Loucy (cell line): ENCODE data around the gene TTC39C.

Source experiments
- H2AFZ ChIP-seq: fragments of 200-600 bp; sonication (generic); 2 replicates; pipeline ENCODE4 v1.6.0; 2016; ENCODE audit warnings: antibody characterized with exemption, mild to moderate bottlenecking, low read length, moderate library complexity
- H3F3A ChIP-seq: fragments of 200-600 bp; 2 replicates; pipeline ENCODE4 v1.6.0; 2016; ENCODE audit warnings: antibody characterized with exemption, low read depth, mild to moderate bottlenecking
- H3K27me3 ChIP-seq: fragments of 200-600 bp; sonication (generic); 2 replicates; pipeline ENCODE4 v1.6.1; 2014; ENCODE audit warnings: low read length, mild to moderate bottlenecking; ENCODE audit not compliant: insufficient read depth, poor library complexity, severe bottlenecking
- H3K36me3 ChIP-seq: fragments of 200-600 bp; sonication (generic); 2 replicates; pipeline ENCODE4 v1.6.1; 2016; ENCODE audit warnings: low read length; ENCODE audit not compliant: insufficient read depth
- H3K4me1 ChIP-seq: fragments of 200-600 bp; sonication (generic); 2 replicates; pipeline ENCODE4 v1.5.1; 2014; ENCODE audit warnings: low read length, mild to moderate bottlenecking; ENCODE audit not compliant: insufficient read depth, poor library complexity, severe bottlenecking
- H3K4me2 ChIP-seq: fragments of 200-600 bp; sonication (generic); 2 replicates; pipeline ENCODE4 v1.6.0; 2014; ENCODE audit warnings: antibody characterized with exemption, low read length, low read depth, mild to moderate bottlenecking; ENCODE audit not compliant: poor library complexity, severe bottlenecking
- H3K4me3 ChIP-seq: fragments of 200-600 bp; sonication (generic); 2 replicates; pipeline ENCODE4 v1.5.1; 2014; ENCODE audit warnings: low read length, mild to moderate bottlenecking, mixed read lengths; ENCODE audit not compliant: poor library complexity, severe bottlenecking
- H3K79me2 ChIP-seq: fragments of 200-600 bp; sonication (generic); 2 replicates; pipeline ENCODE4 v1.6.1; 2014; ENCODE audit warnings: low read length; ENCODE audit not compliant: insufficient read depth
- H3K9ac ChIP-seq: fragments of 200-600 bp; sonication (generic); 2 replicates; pipeline ENCODE4 v1.6.0; 2014; ENCODE audit warnings: mild to moderate bottlenecking, low read depth, low read length, moderate library complexity; ENCODE audit not compliant: poor library complexity, severe bottlenecking
- H3K9me2 ChIP-seq: fragments of 200-600 bp; sonication (generic); replicated peaks from 2 replicates; pipeline ENCODE4 v1.6.1; 2016; ENCODE audit warnings: low read depth, low read length, mixed read lengths
- H3K9me3 ChIP-seq: fragments of 200-600 bp; sonication (generic); 2 replicates; pipeline ENCODE4 v1.6.1; 2014; ENCODE audit warnings: mild to moderate bottlenecking, antibody characterized with exemption, low read length, low read depth; ENCODE audit not compliant: insufficient read depth
- H4K20me1 ChIP-seq: fragments of 200-600 bp; sonication (generic); 2 replicates; pipeline ENCODE4 v1.6.0; 2014; ENCODE audit warnings: antibody characterized with exemption, low read length, mild to moderate bottlenecking; ENCODE audit not compliant: insufficient read depth, poor library complexity, severe bottlenecking
- CTCF ChIP-seq: fragments of 200-600 bp; sonication (generic); conservative IDR thresholded peaks from 2 replicates; pipeline ENCODE4 v1.5.1; 2014; ENCODE audit warnings: mild to moderate bottlenecking, antibody characterized with exemption, low read length
- EZH2phosphoT487 ChIP-seq: fragments of 200-600 bp; IDR thresholded peaks from 2 replicates; pipeline ENCODE4 v1.6.1; 2018; ENCODE audit warnings: antibody characterized with exemption, mild to moderate bottlenecking, moderate library complexity, borderline replicate concordance

TTC39C gene

GRCh38 chr18:24064391-24065100 is 50.0 kb downstream of the TTC39C start:
- H4K20me1 ChIP-seq = peaks cover 34% of the 10 kb centered on the region

GRCh38 chr18:24065906-24066305 is 51.4 kb downstream of the TTC39C start:
- TF ChIP-seq CTCF = no peak
- no peak for TF ChIP-seq EZH2phosphoT487
- no peak overlapping the region for H3K9ac ChIP-seq
- no peaks in the 10 kb centered on the region for H3K27me3 ChIP-seq
- peaks cover 40% of the 10 kb centered on the region for H4K20me1 ChIP-seq
- H3K9me3 ChIP-seq = no peaks in the 10 kb centered on the region
- peaks cover 19% of the 10 kb centered on the region; the same call in 1 of the 2 replicates for H3K36me3 ChIP-seq
- no peak overlapping the region for H3K4me3 ChIP-seq
- H3K4me2 ChIP-seq = no peak overlapping the region
- no peaks in the 10 kb centered on the region for H3F3A ChIP-seq
- H3K9me2 ChIP-seq = no peaks in the 10 kb centered on the region
- H3K79me2 ChIP-seq = peaks cover 19% of the 10 kb centered on the region; the same call in 1 of the 2 replicates
- no peak overlapping the region for H2AFZ ChIP-seq
- H3K4me1 ChIP-seq = peaks cover 28% of the 10 kb centered on the region

More at GRCh38 chr18:24064391-24065100, 50.0 kb downstream of the TTC39C start:
- Histone ChIP-seq H3K4me2 (no peak overlapping the region), H3K79me2 (peaks cover 25% of the 10 kb centered on the region; the same call in 1 of the 2 replicates), H3K36me3 (peaks cover 19% of the 10 kb centered on the region; the same call in 1 of the 2 replicates), H3K9me2 (no peaks in the 10 kb centered on the region), H3K9ac (no peak overlapping the region), H2AFZ (no peak overlapping the region), H3K9me3 (no peaks in the 10 kb centered on the region), H3K4me1 (peaks cover 19% of the 10 kb centered on the region), H3K27me3 (no peaks in the 10 kb centered on the region), H3F3A (no peaks in the 10 kb centered on the region), H3K4me3 (no peak overlapping the region)
- TF ChIP-seq EZH2phosphoT487 = no peak
- TF ChIP-seq CTCF = no peak

- Histone ChIP-seq H3K4me2 (no peak overlapping the region), H4K20me1 (peaks cover 28% of the 10 kb centered on the region), H3K27me3 (no peaks in the 10 kb centered on the region), H3K79me2 (no peaks in the 10 kb centered on the region), H3K9me3 (no peaks in the 10 kb centered on the region), H3F3A (no peaks in the 10 kb centered on the region), H3K4me1 (peaks cover 28% of the 10 kb centered on the region), H3K9ac (no peak overlapping the region), H3K9me2 (no peaks in the 10 kb centered on the region), H2AFZ (no peak overlapping the region), H3K36me3 (peaks cover 30% of the 10 kb centered on the region), H3K4me3 (no peak overlapping the region)
- TF ChIP-seq CTCF (no peak), EZH2phosphoT487 (no peak)
Observed at GRCh38 chr18:24068945-24069693, 54.6 kb downstream of the TTC39C start.
